Measurements from ENCODE around the gene CLCN3. TPM values are rescaled to one million over a fixed set of nuclear protein-coding genes. Genes with fewer than 3 reads are reported as not detected.
A peak's percentile ranks its signal among the peaks of the same experiment; 100 is the strongest.

CLCN3 gene
- total and polyA plus RNA-seq, 9 of the 15 experiments (the other 6 are each of a cell fraction or from before 2014, with no cell fraction given) = 12.7 to 60.6 (median 38.5) TPM

GRCh38 chr4:169621731-169622492, 1.5 kb downstream of the CLCN3 start (continued):
- TF ChIP-seq MYNN (IDR thresholded peaks at IDR 0.05) (no peak), MYNN (CRISPR knock-in tag; IDR thresholded peaks at IDR 0.05) (no peak), NCOR1 (IDR thresholded peaks at IDR 0.05) (peak; percentile 38; the same call in 1 of the 2 replicates), ZZZ3 (IDR thresholded peaks at IDR 0.05) (no peak), CTCF (IDR thresholded peaks at IDR 0.05 in 2 of 3, conservative IDR thresholded peaks at IDR 0.05 in 1 of 3; ENCODE audit: insufficient read depth in 2 of 3, low read depth in 1 of 3, low read length in 3 of 3) (no peak), PTTG1 (tag; IDR thresholded peaks at IDR 0.05; ENCODE audit: low read depth) (no peak), TFAM (CRISPR knock-in tag; conservative IDR thresholded peaks at IDR 0.05) (no peak), NEUROD1 (IDR thresholded peaks at IDR 0.05; ENCODE audit: borderline replicate concordance, low read depth, low read length, partially characterized antibody) (no peak), ZNF232 (CRISPR knock-in tag; IDR thresholded peaks at IDR 0.05) (no peak), EP300 (IDR thresholded peaks at IDR 0.05; ENCODE audit: low read length) (0 out of 2 replicates have a peak, but pooled peaks have one; percentile 55), STAT5A (IDR thresholded peaks at IDR 0.05; ENCODE audit: borderline replicate concordance, low read length) (peak; percentile 38; the same call in 1 of the 2 replicates), RBBP5 (IDR thresholded peaks at IDR 0.05; ENCODE audit: borderline replicate concordance, insufficient read depth, low read length, poor library complexity, severe bottlenecking) (no peak), TCF15 (CRISPR knock-in tag; IDR thresholded peaks at IDR 0.05) (no peak), ELF4 (CRISPR knock-in tag; IDR thresholded peaks at IDR 0.05) (no peak), CREBBP (IDR thresholded peaks at IDR 0.05; ENCODE audit: low read depth, low read length) (no peak), TBP (optimal IDR thresholded peaks at IDR 0.05; ENCODE audit: low read depth, low read length) (no peak), NFYB (IDR thresholded peaks at IDR 0.05; ENCODE audit: extremely low read depth, insufficient read length) (no peak), TRIM28 (IDR thresholded peaks at IDR 0.05) (no peak), PHF8 (IDR thresholded peaks at IDR 0.05; ENCODE audit: borderline replicate concordance, low read length) (no peak), CTCFL (IDR thresholded peaks at IDR 0.05; ENCODE audit: borderline replicate concordance, insufficient read depth, low read depth, low read length, poor library complexity, severe bottlenecking) (no peak), ZNF551 (CRISPR knock-in tag; IDR thresholded peaks at IDR 0.05) (no peak), POLR3G (IDR thresholded peaks at IDR 0.05; ENCODE audit: extremely low read depth, insufficient read length, insufficient replicate concordance) (no peak), NFIC (IDR thresholded peaks at IDR 0.05) (peak; percentile 96), ZNF707 (CRISPR knock-in tag; conservative IDR thresholded peaks at IDR 0.05) (no peak), KLF6 (CRISPR knock-in tag; IDR thresholded peaks at IDR 0.05; ENCODE audit: borderline replicate concordance) (no peak), MCM3 (IDR thresholded peaks at IDR 0.05) (no peak), ZNF780A (CRISPR knock-in tag; IDR thresholded peaks at IDR 0.05) (no peak)

All from K562 (cell line).